ENCODE measurements around the gene EML6. TPM values are rescaled to one million over a fixed set of nuclear protein-coding genes. Genes with fewer than 3 reads are reported as not detected.

The EML6 gene
- total and polyA plus RNA-seq, 2 donors (not counting 1 experiment from before 2014, with no cell fraction given): 0.34 to 1.3 TPM

DNA sequence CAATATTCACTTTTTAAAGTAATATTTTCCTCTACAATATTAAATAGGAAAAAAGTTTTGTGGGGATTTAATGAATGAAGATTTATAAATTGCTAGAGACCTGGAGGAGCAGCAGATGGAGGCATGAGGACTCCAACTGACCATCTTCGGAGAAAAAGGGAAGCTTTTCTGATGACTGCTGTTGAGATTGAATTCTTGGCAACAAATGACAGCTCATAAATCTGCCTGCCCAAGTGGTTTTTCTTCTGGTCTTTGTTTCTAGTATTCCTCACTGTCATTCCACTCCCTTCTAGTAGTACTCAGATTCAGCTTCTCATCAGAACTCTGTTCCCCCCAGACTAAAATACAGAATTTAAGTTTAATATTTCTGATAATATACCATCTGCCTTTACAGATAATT, 157.0 kb downstream of the EML6 start:
- no peaks in the 10 kb centered on the region for H3K27me3 ChIP-seq (ENCODE audit: control insufficient read depth, insufficient read depth, low read length)
- no peaks in the 10 kb centered on the region for H3K4me1 ChIP-seq (ENCODE audit: control insufficient read depth, extremely low read depth, insufficient read depth, low read length)
- no peaks in the 10 kb centered on the region for H3K9me3 ChIP-seq (ENCODE audit: control insufficient read depth, insufficient read depth, low read depth, low read length)
- H3K36me3 ChIP-seq (ENCODE audit: control insufficient read depth, insufficient read depth, low read length): no peaks in the 10 kb centered on the region
- no peak for DNase-seq (ENCODE audit: low read depth in 2 of 2)
- no peak overlapping the region for H3K9ac ChIP-seq (ENCODE audit: insufficient read depth, low read length)
- no peak overlapping the region for H3K27ac ChIP-seq (ENCODE audit: insufficient read depth, low read length)
- no peaks in the 10 kb centered on the region for H3K79me2 ChIP-seq (ENCODE audit: control insufficient read depth, insufficient read depth, low read length)
- no peaks in the 10 kb centered on the region for H4K20me1 ChIP-seq (ENCODE audit: control insufficient read depth, extremely low read depth, insufficient read depth, low read length)
- no peak overlapping the region for H3K4me3 ChIP-seq (replicated peaks in 1 of 4; ENCODE audit: control extremely low read depth in 1 of 4, insufficient read depth in 1 of 4, low read depth in 3 of 4, low read length in 4 of 4)
- TF ChIP-seq EZH2 (IDR thresholded peaks at IDR 0.05; ENCODE audit: low read length, missing control alignments) (no peak), CTCF (conservative IDR thresholded peaks at IDR 0.05 in 1 of 2, IDR thresholded peaks at IDR 0.05 in 1 of 2; ENCODE audit: low read depth in 1 of 2, low read length in 2 of 2) (no peak)
- no peak overlapping the region for H2AFZ ChIP-seq (ENCODE audit: low read length)
- no peak overlapping the region for H3K4me2 ChIP-seq (ENCODE audit: extremely low read depth, insufficient read depth, low read length)

DNA sequence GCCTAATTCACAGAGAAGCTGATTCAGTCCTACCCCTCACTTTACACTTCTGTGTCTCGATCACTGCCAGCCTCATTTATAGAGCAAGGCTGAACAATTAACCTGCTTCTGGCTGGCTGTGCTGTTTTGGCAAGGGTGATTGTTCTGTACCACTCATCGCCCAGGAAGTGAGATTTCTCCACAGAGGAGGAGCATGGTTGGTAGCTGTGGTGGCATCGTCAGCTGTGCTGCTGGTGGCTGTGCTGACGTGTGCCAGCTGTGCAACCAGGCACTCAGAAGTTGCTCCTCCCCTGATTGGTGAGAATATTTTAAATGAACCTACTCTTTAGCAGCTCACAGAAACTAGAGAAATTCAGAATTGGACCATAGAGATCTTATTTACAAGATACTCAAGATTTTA, 158.3 kb downstream of the EML6 start:
- no peak overlapping the region for H3K27ac ChIP-seq (ENCODE audit: insufficient read depth, low read length)
- H3K27me3 ChIP-seq (ENCODE audit: control insufficient read depth, insufficient read depth, low read length): no peaks in the 10 kb centered on the region
- H3K9me3 ChIP-seq (ENCODE audit: control insufficient read depth, insufficient read depth, low read depth, low read length): no peaks in the 10 kb centered on the region
- H3K36me3 ChIP-seq (ENCODE audit: control insufficient read depth, insufficient read depth, low read length): no peaks in the 10 kb centered on the region
- H4K20me1 ChIP-seq (ENCODE audit: control insufficient read depth, extremely low read depth, insufficient read depth, low read length): no peaks in the 10 kb centered on the region
- H3K4me3 ChIP-seq (replicated peaks in 1 of 4; ENCODE audit: control extremely low read depth in 1 of 4, insufficient read depth in 1 of 4, low read depth in 3 of 4, low read length in 4 of 4): no peak overlapping the region
- no peak overlapping the region for H3K4me2 ChIP-seq (ENCODE audit: extremely low read depth, insufficient read depth, low read length)
- no peak overlapping the region for H3K9ac ChIP-seq (ENCODE audit: insufficient read depth, low read length)
- TF ChIP-seq EZH2 (IDR thresholded peaks at IDR 0.05; ENCODE audit: low read length, missing control alignments) (no peak), CTCF (conservative IDR thresholded peaks at IDR 0.05 in 1 of 2, IDR thresholded peaks at IDR 0.05 in 1 of 2; ENCODE audit: low read depth in 1 of 2, low read length in 2 of 2) (no peak)
- no peaks in the 10 kb centered on the region for H3K79me2 ChIP-seq (ENCODE audit: control insufficient read depth, insufficient read depth, low read length)
- no peaks in the 10 kb centered on the region for H3K4me1 ChIP-seq (ENCODE audit: control insufficient read depth, extremely low read depth, insufficient read depth, low read length)
- no peak for DNase-seq (ENCODE audit: low read depth in 2 of 2)
- H2AFZ ChIP-seq (ENCODE audit: low read length): no peak overlapping the region

GRCh38 chr2:54885891-54886290, 162.4 kb downstream of the EML6 start:
- H3K9me3 ChIP-seq (ENCODE audit: control insufficient read depth, insufficient read depth, low read depth, low read length): no peaks in the 10 kb centered on the region

More at GRCh38 chr2:54885891-54886290, 162.4 kb downstream of the EML6 start:
- no peak for TF ChIP-seq CTCF (conservative IDR thresholded peaks at IDR 0.05 in 1 of 2, IDR thresholded peaks at IDR 0.05 in 1 of 2; ENCODE audit: low read depth in 1 of 2, low read length in 2 of 2)
- no peak for TF ChIP-seq EZH2 (IDR thresholded peaks at IDR 0.05; ENCODE audit: low read length, missing control alignments)
- no peak overlapping the region for H3K27ac ChIP-seq (ENCODE audit: insufficient read depth, low read length)
- no peak overlapping the region for H3K4me2 ChIP-seq (ENCODE audit: extremely low read depth, insufficient read depth, low read length)
- no peaks in the 10 kb centered on the region for H4K20me1 ChIP-seq (ENCODE audit: control insufficient read depth, extremely low read depth, insufficient read depth, low read length)
- H3K36me3 ChIP-seq (ENCODE audit: control insufficient read depth, insufficient read depth, low read length): no peaks in the 10 kb centered on the region
- no peak for DNase-seq (ENCODE audit: low read depth in 2 of 2)
- peaks cover 2% of the 10 kb centered on the region for H3K27me3 ChIP-seq (ENCODE audit: control insufficient read depth, insufficient read depth, low read length)
- H3K79me2 ChIP-seq (ENCODE audit: control insufficient read depth, insufficient read depth, low read length): no peaks in the 10 kb centered on the region
- H2AFZ ChIP-seq (ENCODE audit: low read length): no peak overlapping the region
- H3K4me3 ChIP-seq (replicated peaks in 1 of 4; ENCODE audit: control extremely low read depth in 1 of 4, insufficient read depth in 1 of 4, low read depth in 3 of 4, low read length in 4 of 4): no peak overlapping the region
- H3K9ac ChIP-seq (ENCODE audit: insufficient read depth, low read length): no peak overlapping the region
- no peaks in the 10 kb centered on the region for H3K4me1 ChIP-seq (ENCODE audit: control insufficient read depth, extremely low read depth, insufficient read depth, low read length)

Measured in fibroblast of lung (primary cell).